RWPE2 (cell line): ENCODE data around the gene SEL1L.
A peak's percentile ranks its signal among the peaks of the same experiment; 100 is the strongest.

Experiments used
- ATAC-seq: fragments of 200-7000 bp; cut with Tn5 transposase; 3 replicates; pipeline ENCODE4 v1.9.1; 2021; ENCODE audit warnings: low read depth
- DNase-seq: peaks from one replicate; pipeline ENCODE4 v3.0.0-alpha.2; 2020; ENCODE audit warnings: low spot score
- H3K27ac ChIP-seq: fragments of 450-650 bp; 2 replicates; pipeline ENCODE4 v1.5.1; 2017; ENCODE audit warnings: mild to moderate bottlenecking; ENCODE audit not compliant: poor library complexity, severe bottlenecking
- H3K27me3 ChIP-seq: fragments of 250-450 bp; sonication (Bioruptor Pico); 2 replicates; pipeline ENCODE4 v1.5.1; 2021; ENCODE audit warnings: mild to moderate bottlenecking, moderate library complexity; ENCODE audit not compliant: insufficient read depth, poor library complexity, severe bottlenecking
- H3K36me3 ChIP-seq: fragments of 250-450 bp; sonication (Bioruptor Pico); 2 replicates; pipeline ENCODE4 v1.5.1; 2020; ENCODE audit warnings: low read depth, mild to moderate bottlenecking, moderate library complexity
- H3K4me1 ChIP-seq: fragments of 250-450 bp; sonication (Bioruptor Pico); 2 replicates; pipeline ENCODE4 v1.5.1; 2021; ENCODE audit warnings: mild to moderate bottlenecking, moderate library complexity; ENCODE audit not compliant: insufficient read depth, poor library complexity, severe bottlenecking
- H3K4me3 ChIP-seq: fragments of 250-450 bp; sonication (Bioruptor Pico); 2 replicates; pipeline ENCODE4 v1.5.1; 2021; ENCODE audit warnings: mild to moderate bottlenecking, moderate library complexity; ENCODE audit not compliant: severe bottlenecking
- H3K9me3 ChIP-seq: fragments of 250-450 bp; sonication (Bioruptor Pico); 2 replicates; pipeline ENCODE4 v1.5.1; 2021; ENCODE audit warnings: mild to moderate bottlenecking, moderate library complexity; ENCODE audit not compliant: severe bottlenecking
- CTCF ChIP-seq: fragments of 450-650 bp; IDR thresholded peaks from one replicate; pipeline ENCODE4 v1.5.1; 2017; ENCODE audit warnings: mild to moderate bottlenecking, moderate library complexity; ENCODE audit not compliant: poor library complexity, severe bottlenecking

Gene SEL1L

GRCh38 chr14:81565441-81566290 lies 32.0 kb upstream of the SEL1L start:
- Histone ChIP-seq H3K4me3 (no peak overlapping the region), H3K4me1 (no peaks in the 10 kb centered on the region), H3K9me3 (no peaks in the 10 kb centered on the region), H3K36me3 (no peaks in the 10 kb centered on the region), H3K27me3 (no peaks in the 10 kb centered on the region), H3K27ac (no peak overlapping the region)
- ATAC-seq (peak; percentile 44; the same call in 2 of the 3 replicates), DNase-seq (no peak)
- peak; percentile 79 for TF ChIP-seq CTCF

- DNase-seq, result no peak
- H3K27ac ChIP-seq, result no peak overlapping the region
- H3K4me1 ChIP-seq, result no peaks in the 10 kb centered on the region
Observed at GRCh38 chr14:81562818-81563217, 29.2 kb upstream of the SEL1L start.

GRCh38 chr14:81561084-81561775 lies 27.6 kb upstream of the SEL1L start:
- TF ChIP-seq CTCF, result no peak
- Histone ChIP-seq H3K27ac (no peak overlapping the region), H3K4me3 (no peak overlapping the region), H3K9me3 (no peaks in the 10 kb centered on the region), H3K4me1 (no peaks in the 10 kb centered on the region), H3K36me3 (no peaks in the 10 kb centered on the region), H3K27me3 (no peaks in the 10 kb centered on the region)
- ATAC-seq (peak; percentile 80), DNase-seq (no peak)

More at GRCh38 chr14:81562818-81563217, 29.2 kb upstream of the SEL1L start:
- no peak for TF ChIP-seq CTCF
- no peaks in the 10 kb centered on the region for H3K36me3 ChIP-seq
- ATAC-seq, result no peak
- no peaks in the 10 kb centered on the region for H3K27me3 ChIP-seq
- no peak overlapping the region for H3K4me3 ChIP-seq
- no peaks in the 10 kb centered on the region for H3K9me3 ChIP-seq

DNA sequence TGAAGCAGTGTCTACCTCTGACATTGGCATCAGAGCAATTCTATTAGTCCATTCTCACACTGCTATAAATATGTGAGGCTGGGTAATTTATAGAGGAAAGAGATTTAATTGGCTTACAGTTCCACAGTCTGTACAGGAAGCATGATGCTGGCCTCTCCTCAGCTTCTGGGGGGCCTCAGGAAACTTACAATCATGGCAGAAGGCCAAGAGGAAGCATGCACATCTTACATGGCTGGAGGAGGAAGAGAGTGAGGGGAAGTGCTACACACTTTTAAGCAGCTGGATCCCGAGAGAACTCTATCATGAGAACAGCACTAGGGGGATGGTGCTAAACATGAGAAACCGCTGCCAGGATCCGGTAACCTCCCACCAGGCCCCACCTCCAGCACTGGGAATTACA lies 25.7 kb upstream of the SEL1L start:
- no peak for TF ChIP-seq CTCF
- no peak overlapping the region for H3K27ac ChIP-seq
- ATAC-seq, result no peak
- no peaks in the 10 kb centered on the region for H3K9me3 ChIP-seq
- no peaks in the 10 kb centered on the region for H3K27me3 ChIP-seq
- DNase-seq, result no peak
- no peaks in the 10 kb centered on the region for H3K4me1 ChIP-seq
- H3K4me3 ChIP-seq, result no peak overlapping the region
- H3K36me3 ChIP-seq, result no peaks in the 10 kb centered on the region
